Activated CD4-positive, alpha-beta T cell treated with anti-CD3 and anti-CD28 coated beads for 36 hours (primary cell): ENCODE results near the gene PRSS48. TPM values are rescaled to one million over a fixed set of nuclear protein-coding genes. Genes with fewer than 3 reads are reported as not detected.

ENCODE experiments used
- ATAC-seq: fragments of 200-7000 bp; cut with Tn5 transposase; one replicate; pipeline ENCODE4 v1.10.0; 2021; ENCODE audit warnings: mild to moderate bottlenecking, moderate library complexity
- CTCF ChIA-PET: fragments of 350-600 bp; sonication (Branson Sonifier 250); formaldehyde crosslinking; loops from one replicate; lab custom pipeline; 2021; ENCODE audit warnings: antibody characterized with exemption; lab: Charles Lee
- POLR2A ChIA-PET: fragments of 350-600 bp; sonication (Branson Sonifier 250); formaldehyde crosslinking; loops from one replicate; lab custom pipeline; 2021; ENCODE audit warnings: antibody characterized with exemption, inconsistent platforms; lab: Charles Lee
- DNase-seq: peaks from one replicate; pipeline ENCODE4 v3.0.0-alpha.2; 2020
- H3K27ac Mint-ChIP-seq: one replicate; pipeline ENCODE4 v1.8.0; 2021; ENCODE audit warnings: mixed read lengths
- H3K27me3 Mint-ChIP-seq: one replicate; pipeline ENCODE4 v1.8.0; 2021; ENCODE audit warnings: mixed read lengths
- H3K36me3 Mint-ChIP-seq: one replicate; pipeline ENCODE4 v1.8.0; 2021; ENCODE audit warnings: low read depth, mixed read lengths
- H3K4me1 Mint-ChIP-seq: one replicate; pipeline ENCODE4 v1.8.0; 2021; ENCODE audit warnings: mixed read lengths
- H3K4me3 Mint-ChIP-seq: one replicate; pipeline ENCODE4 v1.8.0; 2021; ENCODE audit warnings: mild to moderate bottlenecking, moderate library complexity, mixed read lengths
- H3K9me3 Mint-ChIP-seq: one replicate; pipeline ENCODE4 v1.8.0; 2021; ENCODE audit warnings: low read depth, mixed read lengths
- intact Hi-C, 2 experiments: fragments of 100-400 bp; cut with DNase I in 1 of 2; cut with micrococcal nuclease in 1 of 2; formaldehyde crosslinking; loops; one replicate each; pipeline versions ENCODE4 v1.14.2 to v1.15.1; 2022 to 2024; cut with DNase I, micrococcal nuclease
- total RNA-seq, 2 experiments: library from RNA; stranded (reverse); gene quantifications; one replicate each; pipeline ENCODE4 v1.2.3, GENCODE V29; 2021

Gene PRSS48
- total RNA-seq, 2 experiments from 2014 or later, result not detected

DNA sequence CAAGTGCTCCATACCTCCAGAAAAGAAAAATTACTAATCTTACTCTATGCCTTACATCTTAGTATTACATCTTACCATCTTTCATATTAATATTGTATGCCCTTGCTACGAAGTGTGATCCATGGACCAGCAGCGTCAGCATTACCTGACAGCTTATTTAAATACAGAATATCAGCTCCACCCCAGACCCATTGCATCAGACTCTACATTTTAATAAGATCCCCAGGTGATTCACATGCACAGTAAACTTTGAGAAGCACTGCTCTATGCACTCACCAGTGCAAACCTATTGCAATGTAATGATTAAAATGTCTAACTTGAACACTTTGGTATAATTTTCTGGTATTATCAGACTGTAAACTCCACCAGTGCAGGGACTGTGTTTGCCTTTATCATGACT is 62.5 kb downstream of the PRSS48 start:
- no peak overlapping the region for H3K27ac Mint-ChIP-seq
- no peak overlapping the region for H3K4me3 Mint-ChIP-seq
- peaks cover 10% of the 10 kb centered on the region for H3K27me3 Mint-ChIP-seq
- no peaks in the 10 kb centered on the region for H3K36me3 Mint-ChIP-seq
- ATAC-seq (no peak), DNase-seq (no peak)
- H3K4me1 Mint-ChIP-seq, result no peaks in the 10 kb centered on the region
- CTCF ChIA-PET, result no interaction called here
- intact Hi-C loops, result no loop called here
- POLR2A ChIA-PET, result no interaction called here
- no peaks in the 10 kb centered on the region for H3K9me3 Mint-ChIP-seq

DNA sequence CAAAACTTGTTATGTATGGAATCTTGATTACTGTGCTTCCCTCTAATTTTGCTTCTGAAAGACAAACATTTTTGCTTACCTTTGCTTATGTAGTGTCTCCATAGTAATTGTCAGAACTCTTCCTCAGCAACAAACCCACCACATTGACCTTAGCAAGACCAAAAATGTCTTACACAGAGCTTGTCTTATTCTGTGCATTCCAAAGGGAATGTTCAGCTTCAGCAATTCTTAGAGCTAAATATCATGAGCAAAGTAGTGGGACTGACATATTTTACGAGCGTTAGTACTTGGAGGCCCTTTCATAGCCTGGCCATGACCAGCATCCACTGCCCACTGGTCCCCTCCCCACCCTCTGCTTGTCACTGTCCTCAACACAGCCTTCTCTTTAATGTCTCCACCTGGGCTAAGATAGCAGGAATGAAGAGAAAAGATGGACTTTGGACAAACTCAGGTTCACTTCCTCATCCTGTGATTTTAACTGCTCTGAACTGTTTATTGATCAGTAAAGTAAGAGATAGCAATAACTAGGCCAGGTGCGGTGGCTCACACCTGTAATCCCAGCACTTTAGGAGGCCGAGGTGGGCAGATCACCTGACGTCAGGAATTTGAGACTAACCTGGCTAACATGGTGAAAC is 63.9 kb downstream of the PRSS48 start:
- intact Hi-C loops, result no loop called here
- ATAC-seq (no peak), DNase-seq (no peak)
- H3K27me3 Mint-ChIP-seq, result peaks cover 13% of the 10 kb centered on the region
- ChIA-PET POLR2A (interaction anchor here (0.6 kb wide), 1 partner anchor 138 kb away, joined by 9 read pairs; no protein-coding TSS in a partner anchor), CTCF (no interaction called here)
- no peak overlapping the region for H3K4me3 Mint-ChIP-seq
- H3K27ac Mint-ChIP-seq, result no peak overlapping the region
- H3K9me3 Mint-ChIP-seq, result peaks cover 3% of the 10 kb centered on the region
- no peaks in the 10 kb centered on the region for H3K4me1 Mint-ChIP-seq
- H3K36me3 Mint-ChIP-seq, result no peaks in the 10 kb centered on the region

Other genes starting within 250 kb of the PRSS48 start
- gene RPS3A, start 177.5 kb upstream of the PRSS48 start, total RNA-seq, result 1,000 to 10,000 TPM; 2,077 to 2,995 TPM
- gene SH3D19, start 48.4 kb downstream of the PRSS48 start, total RNA-seq, result not detected
- gene FHIP1A, start 132.0 kb downstream of the PRSS48 start, total RNA-seq, result under 1 TPM; 0.19 to 0.39 TPM